Tracheal epithelial cell (primary cell): ENCODE results near the gene USP17L27. TPM values are rescaled to one million over a fixed set of nuclear protein-coding genes. Genes with fewer than 3 reads are reported as not detected.

Experiments
- total RNA-seq: library from RNA; depleted of rRNA; stranded (reverse); fragments of >200 nt; gene quantifications from 2 replicates; pipeline ENCODE4 v1.2.1, GENCODE V29; 2014

The USP17L27 gene, protein sequence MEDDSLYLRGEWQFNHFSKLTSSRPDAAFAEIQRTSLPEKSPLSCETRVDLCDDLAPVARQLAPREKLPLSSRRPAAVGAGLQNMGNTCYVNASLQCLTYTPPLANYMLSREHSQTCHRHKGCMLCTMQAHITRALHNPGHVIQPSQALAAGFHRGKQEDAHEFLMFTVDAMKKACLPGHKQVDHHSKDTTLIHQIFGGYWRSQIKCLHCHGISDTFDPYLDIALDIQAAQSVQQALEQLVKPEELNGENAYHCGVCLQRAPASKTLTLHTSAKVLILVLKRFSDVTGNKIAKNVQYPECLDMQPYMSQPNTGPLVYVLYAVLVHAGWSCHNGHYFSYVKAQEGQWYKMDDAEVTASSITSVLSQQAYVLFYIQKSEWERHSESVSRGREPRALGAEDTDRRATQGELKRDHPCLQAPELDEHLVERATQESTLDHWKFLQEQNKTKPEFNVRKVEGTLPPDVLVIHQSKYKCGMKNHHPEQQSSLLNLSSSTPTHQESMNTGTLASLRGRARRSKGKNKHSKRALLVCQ
- not detected in 2 replicates for total RNA-seq

GRCh38 chr4:9343848-9344247 lies at the start of gene USP17L27:
Gene USP17L27 (plus strand): TSS chr4:9344148. CDS start chr4:9344148, 0 bp downstream.

GRCh38 chr4:9324865-9325264 lies 19.1 kb upstream of the USP17L27 start, which contains the start of gene USP17L24:
Gene USP17L24 (plus strand): TSS chr4:9325165. CDS start chr4:9325165, 0 bp downstream.

GRCh38 chr4:9329611-9330010 lies 14.3 kb upstream of the USP17L27 start, which contains the start of gene USP17L25:
Gene USP17L25 (plus strand): TSS chr4:9329911. CDS start chr4:9329911, 0 bp downstream.

GRCh38 chr4:9334358-9334757 lies 9.6 kb upstream of the USP17L27 start, which contains the start of gene USP17L26:
Gene USP17L26 (plus strand): TSS chr4:9334658. CDS start chr4:9334658, 0 bp downstream.

GRCh38 chr4:9339103-9339502 lies 4.8 kb upstream of the USP17L27 start, which contains the start of gene USP17L5:
Gene USP17L5 (plus strand): TSS chr4:9339403. CDS start chr4:9339403, 0 bp downstream.

GRCh38 chr4:9348593-9348992 lies 4.6 kb downstream of the USP17L27 start, which contains the start of gene USP17L28:
Gene USP17L28 (plus strand): TSS chr4:9348893. CDS start chr4:9348893, 0 bp downstream.

GRCh38 chr4:9353338-9353737 lies 9.4 kb downstream of the USP17L27 start, which contains the start of gene USP17L29:
Gene USP17L29 (plus strand): TSS chr4:9353638. CDS start chr4:9353638, 0 bp downstream.

GRCh38 chr4:9362829-9363228 lies 18.9 kb downstream of the USP17L27 start, which contains the start of gene USP17L30:
Gene USP17L30 (plus strand): TSS chr4:9363129. CDS start chr4:9363129, 0 bp downstream.

Other genes with a start within 250 kb of the USP17L27 start
- not detected in 2 replicates for gene FAM90A26, start 173.7 kb upstream of the USP17L27 start, total RNA-seq
- gene USP17L10, start 133.5 kb upstream of the USP17L27 start, total RNA-seq, result not detected in 2 replicates
- gene USP17L11, start 128.7 kb upstream of the USP17L27 start, total RNA-seq, result not detected in 2 replicates
- not detected in 2 replicates for gene USP17L12, start 124.0 kb upstream of the USP17L27 start, total RNA-seq
- not detected in 2 replicates for gene USP17L13, start 119.3 kb upstream of the USP17L27 start, total RNA-seq
- gene USP17L15, start 109.8 kb upstream of the USP17L27 start, total RNA-seq, result not detected in 2 replicates
- gene USP17L17, start 100.3 kb upstream of the USP17L27 start, total RNA-seq, result not detected in 2 replicates
- gene USP17L18, start 95.5 kb upstream of the USP17L27 start, total RNA-seq, result not detected in 2 replicates
- gene USP17L19, start 90.8 kb upstream of the USP17L27 start, total RNA-seq, result not detected in 2 replicates
- not detected in 2 replicates for gene USP17L20, start 86.0 kb upstream of the USP17L27 start, total RNA-seq
- not detected in 2 replicates for gene USP17L21, start 81.3 kb upstream of the USP17L27 start, total RNA-seq
- not detected in 2 replicates for gene USP17L22, start 76.5 kb upstream of the USP17L27 start, total RNA-seq
- not detected in 2 replicates for gene USP17L24, start 19.0 kb upstream of the USP17L27 start, total RNA-seq
- not detected in 2 replicates for gene USP17L25, start 14.2 kb upstream of the USP17L27 start, total RNA-seq
- gene USP17L26, start 9.5 kb upstream of the USP17L27 start, total RNA-seq, result not detected in 2 replicates
- gene USP17L5, start 4.7 kb upstream of the USP17L27 start, total RNA-seq, result not detected in 2 replicates
- gene USP17L28, start 4.7 kb downstream of the USP17L27 start, total RNA-seq, result not detected in 2 replicates
- not detected in 2 replicates for gene USP17L29, start 9.5 kb downstream of the USP17L27 start, total RNA-seq
- not detected in 2 replicates for gene USP17L30, start 19.0 kb downstream of the USP17L27 start, total RNA-seq
- gene DEFB131A, start 100.3 kb downstream of the USP17L27 start, total RNA-seq, result not detected in 2 replicates